HG03139 (cell line): ENCODE measurements around the gene BTAF1.

Experiments
- ATAC-seq: cut with Tn5 transposase; IDR thresholded peaks from one replicate; pipeline ENCODE4 v1.9.1; 2021; ENCODE audit not compliant: unreplicated experiment

Gene BTAF1

GRCh38 chr10:91907914-91908336, 15.6 kb upstream of the BTAF1 start:
- no peak for ATAC-seq

GRCh38 chr10:91908337-91909116, 15.0 kb upstream of the BTAF1 start:
- ATAC-seq, result peak; percentile 86

GRCh38 chr10:91909117-91909677, 14.4 kb upstream of the BTAF1 start, which contains the start of gene FGFBP3:
FGFBP3 (minus strand) TSS chr10:91909486; CDS start chr10:91908969, 517 bp downstream.
- no peak for ATAC-seq

GRCh38 chr10:91910467-91910866, 13.1 kb upstream of the BTAF1 start:
- ATAC-seq, result no peak

GRCh38 chr10:91919651-91920050, 3.9 kb upstream of the BTAF1 start:
- no peak for ATAC-seq

GRCh38 chr10:91924212-91925021, 847 bp downstream of the BTAF1 start:
- peak; percentile 10 for ATAC-seq

- ATAC-seq, result no peak
Observed at GRCh38 chr10:91925022-91925320, 1.4 kb downstream of the BTAF1 start.

- no peak for ATAC-seq
Observed at GRCh38 chr10:91930939-91931338, 7.4 kb downstream of the BTAF1 start.

GRCh38 chr10:91931526-91932190, 8.1 kb downstream of the BTAF1 start:
- no peak for ATAC-seq

- no peak for ATAC-seq
Observed at GRCh38 chr10:91932737-91933136, 9.2 kb downstream of the BTAF1 start.

- no peak for ATAC-seq
Observed at GRCh38 chr10:91935886-91936285, 12.3 kb downstream of the BTAF1 start.

- no peak for ATAC-seq
Observed at GRCh38 chr10:91939653-91940052, 16.1 kb downstream of the BTAF1 start.

GRCh38 chr10:91941426-91941825, 17.9 kb downstream of the BTAF1 start:
- no peak for ATAC-seq

- ATAC-seq, result no peak
Observed at GRCh38 chr10:91944880-91945630, 21.5 kb downstream of the BTAF1 start.

- no peak for ATAC-seq
Observed at GRCh38 chr10:91953600-91954160, 30.1 kb downstream of the BTAF1 start.

GRCh38 chr10:91955114-91955513, 31.5 kb downstream of the BTAF1 start:
- ATAC-seq, result no peak

GRCh38 chr10:91957091-91957490, 33.5 kb downstream of the BTAF1 start:
- ATAC-seq, result no peak

- ATAC-seq, result no peak
Observed at GRCh38 chr10:91969297-91969696, 45.7 kb downstream of the BTAF1 start.

GRCh38 chr10:91974960-91975359, 51.4 kb downstream of the BTAF1 start:
- ATAC-seq, result no peak

GRCh38 chr10:91975438-91975837, 51.9 kb downstream of the BTAF1 start:
- no peak for ATAC-seq
